Naive B cell (primary cell): ENCODE data around the gene CTNND2. TPM values are rescaled to one million over a fixed set of nuclear protein-coding genes. Genes with fewer than 3 reads are reported as not detected.
"Not testable (repeated sequence)": the region's sequence is repeated elsewhere in the genome, so short reads cannot be mapped to it uniquely, and the experiment has no call there.

Experiments used
- ATAC-seq, 2 donors: fragments of 150-1000 bp; cut with Tn5 transposase; 2 replicates each; pipeline ENCODE4 v1.10.0; 2021; ENCODE audit warnings: low read depth in 2 of 2, mild to moderate bottlenecking in 2 of 2, moderate library complexity in 2 of 2
- DNase-seq: peaks from one replicate; pipeline ENCODE4 v3.0.0; 2022
- H3K27ac Mint-ChIP-seq, 6 donors: one replicate each; pipeline ENCODE4 v1.8.0; 2020 to 2022; ENCODE audit warnings: mild to moderate bottlenecking in 6 of 6, mixed read lengths in 6 of 6, moderate library complexity in 5 of 6, inconsistent platforms in 2 of 6
- H3K27me3 Mint-ChIP-seq, 3 donors: one replicate each; pipeline ENCODE4 v1.8.0; 2021 to 2022; ENCODE audit warnings: mixed read lengths in 3 of 3, mild to moderate bottlenecking in 1 of 3
- H3K36me3 Mint-ChIP-seq, 2 donors: one replicate each; pipeline ENCODE4 v1.8.0; 2020 to 2022; ENCODE audit warnings: mixed read lengths in 2 of 2, inconsistent platforms in 1 of 2, mild to moderate bottlenecking in 1 of 2
- H3K4me1 Mint-ChIP-seq, 3 donors: one replicate each; pipeline ENCODE4 v1.8.0; 2020 to 2022; ENCODE audit warnings: mixed read lengths in 3 of 3, inconsistent platforms in 1 of 3, mild to moderate bottlenecking in 1 of 3, moderate library complexity in 1 of 3
- H3K4me3 Mint-ChIP-seq, 8 donors: one replicate each; pipeline ENCODE4 v1.8.0; 2020 to 2022; ENCODE audit warnings: mild to moderate bottlenecking in 8 of 8, mixed read lengths in 8 of 8, moderate library complexity in 8 of 8, inconsistent platforms in 2 of 8
- H3K9me3 Mint-ChIP-seq, 7 donors: one replicate each; pipeline ENCODE4 v1.8.0; 2020 to 2022; ENCODE audit warnings: mixed read lengths in 7 of 7, mild to moderate bottlenecking in 5 of 7, inconsistent platforms in 2 of 7, moderate library complexity in 1 of 7
- polyA plus RNA-seq, 6 donors: library from polyadenylated mRNA; unstranded; fragments of 300-500 nt; fragmentation: Illumina TruSeq; gene quantifications; one replicate each; pipeline ENCODE4 v1.2.3, GENCODE V29; 2021; ENCODE audit warnings: low read depth in 6 of 6

CTNND2 gene
- polyA plus RNA-seq, 6 donors from 2014 or later, result not detected

DNA sequence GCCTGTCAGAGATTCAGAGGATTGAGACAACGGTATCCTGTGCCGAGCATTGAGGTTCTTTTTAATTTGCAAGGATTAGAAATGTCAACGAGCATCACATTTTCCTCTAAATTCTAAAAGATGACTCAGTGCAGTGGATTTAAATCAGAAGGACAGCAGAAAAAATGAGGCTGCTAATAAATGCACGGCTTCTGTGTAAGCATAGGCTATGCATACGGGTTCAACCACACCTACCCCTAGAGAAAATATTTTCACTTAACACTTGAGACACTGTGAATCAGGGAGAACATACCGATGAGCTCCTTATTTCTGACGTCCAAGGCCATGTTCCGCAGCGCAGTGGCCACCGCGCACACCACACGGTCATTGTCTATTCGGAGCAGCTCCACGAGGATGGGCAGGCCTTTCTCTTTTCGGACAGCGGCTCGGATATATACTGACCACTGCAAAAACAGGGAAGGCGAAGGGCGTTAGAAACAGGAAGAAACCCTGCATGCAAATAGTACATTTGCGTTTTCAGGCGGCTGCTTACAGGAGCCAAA lies 821.8 kb downstream of the CTNND2 start:
- H3K27me3 Mint-ChIP-seq, result peaks cover 2 to 13% (median 5%) of the 10 kb centered on the region in 3 donors
- no peaks in the 10 kb centered on the region for H3K4me1 Mint-ChIP-seq
- ATAC-seq, result no peak
- H3K36me3 Mint-ChIP-seq, result peaks cover 0 to 5% of the 10 kb centered on the region in 2 donors
- no peak for DNase-seq
- peaks cover 1 to 5% (median 4%) of the 10 kb centered on the region in 7 donors for H3K9me3 Mint-ChIP-seq
- H3K27ac Mint-ChIP-seq, result no peak overlapping the region
- H3K4me3 Mint-ChIP-seq, result no peak overlapping the region

DNA sequence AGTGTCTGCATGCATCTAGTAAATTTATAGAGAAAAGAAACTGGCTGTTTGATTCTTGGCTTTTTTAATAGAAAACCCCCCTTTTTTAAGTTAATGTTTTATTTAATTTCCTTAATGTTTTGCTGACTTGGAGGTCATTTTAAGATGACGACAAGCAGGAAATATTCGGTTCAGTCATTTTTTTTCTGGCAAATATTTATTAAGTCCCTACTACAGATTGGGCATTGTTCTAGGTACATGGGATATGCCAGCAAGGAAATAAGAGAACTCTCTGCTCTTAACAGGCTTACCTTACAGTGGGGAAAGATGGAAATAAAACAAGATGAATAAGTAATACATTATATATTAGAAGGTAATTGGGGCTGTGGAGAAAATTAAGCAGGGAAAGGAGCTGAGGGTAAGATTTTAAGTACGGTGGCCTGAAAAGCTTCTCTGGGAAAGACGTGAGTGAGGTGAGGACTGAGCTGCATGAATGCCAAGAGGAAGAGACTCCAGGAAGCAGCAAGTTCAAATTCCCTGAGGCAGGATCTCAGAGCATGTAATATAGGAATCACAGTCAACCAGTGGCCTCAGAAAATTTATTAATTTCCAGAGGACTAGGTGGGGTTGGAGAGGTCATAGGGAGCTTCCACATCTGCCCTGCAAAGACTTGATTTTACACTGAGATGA lies 827.2 kb downstream of the CTNND2 start:
- no peaks in the 10 kb centered on the region for H3K36me3 Mint-ChIP-seq
- no peaks in the 10 kb centered on the region for H3K4me1 Mint-ChIP-seq
- H3K27ac Mint-ChIP-seq, result peak overlapping the region in 1 of 6 donors; percentile 49
- no peak for DNase-seq
- H3K9me3 Mint-ChIP-seq, result peaks cover 0 to 4% (median 0%) of the 10 kb centered on the region in 7 donors
- H3K4me3 Mint-ChIP-seq, result peak overlapping the region in 1 of 8 donors; percentile 5
- peaks cover 8 to 15% (median 13%) of the 10 kb centered on the region in 3 donors for H3K27me3 Mint-ChIP-seq
- ATAC-seq, result no peak

DNA sequence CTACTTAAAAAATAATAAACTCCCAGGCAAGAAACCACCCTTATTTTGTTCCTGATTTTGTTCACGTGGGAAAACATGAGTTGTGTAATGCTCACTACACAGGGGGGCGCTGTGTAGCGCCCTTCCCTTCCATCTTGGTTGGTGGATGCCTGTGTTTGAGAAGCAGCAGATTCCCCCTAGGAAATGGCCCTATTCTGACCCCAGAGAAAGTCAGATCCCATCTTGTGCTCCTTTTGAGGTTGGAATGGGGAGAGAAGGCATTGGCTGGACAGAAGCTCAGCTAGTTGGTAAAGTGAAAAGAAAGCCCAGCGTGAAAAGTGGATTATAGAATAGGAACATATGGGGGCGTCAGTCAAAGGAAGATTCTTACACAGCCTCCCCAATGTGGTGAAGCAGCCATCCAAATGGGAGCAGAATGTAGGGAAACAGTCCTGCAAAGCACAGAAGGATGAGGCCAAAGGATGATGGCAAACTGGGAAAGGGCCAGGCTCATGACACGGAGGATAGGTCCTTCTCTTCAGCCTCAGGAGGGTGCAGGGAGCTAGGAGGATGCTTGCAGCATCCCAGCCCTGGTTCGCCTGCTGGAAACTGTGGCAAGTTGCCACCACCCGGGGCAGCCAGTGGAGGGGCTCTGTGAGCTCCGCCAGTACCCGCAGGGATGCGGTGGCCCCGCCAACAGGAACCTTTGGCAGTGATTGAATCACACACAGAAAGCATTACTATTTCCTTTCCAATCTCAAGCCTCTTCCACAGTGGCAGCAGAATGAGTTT lies 829.0 kb downstream of the CTNND2 start:
- no peak for ATAC-seq
- H3K27me3 Mint-ChIP-seq, result peaks cover 13 to 22% (median 16%) of the 10 kb centered on the region in 3 donors
- DNase-seq, result no peak
- H3K36me3 Mint-ChIP-seq, result no peaks in the 10 kb centered on the region
- no peaks in the 10 kb centered on the region for H3K4me1 Mint-ChIP-seq
- no peak overlapping the region for H3K27ac Mint-ChIP-seq
- no peak overlapping the region for H3K4me3 Mint-ChIP-seq
- peaks cover 0 to 10% (median 7%) of the 10 kb centered on the region in 7 donors for H3K9me3 Mint-ChIP-seq

- peaks cover 6 to 11% of the 10 kb centered on the region in 2 donors for H3K36me3 Mint-ChIP-seq
- H3K4me3 Mint-ChIP-seq, result no peak overlapping the region
- peaks cover 5 to 20% (median 13%) of the 10 kb centered on the region in 7 donors for H3K9me3 Mint-ChIP-seq
- peaks cover 10 to 19% (median 12%) of the 10 kb centered on the region in 3 donors for H3K27me3 Mint-ChIP-seq
- no peak for DNase-seq
- no peak for ATAC-seq
- no peaks in the 10 kb centered on the region for H3K4me1 Mint-ChIP-seq
- no peak overlapping the region for H3K27ac Mint-ChIP-seq
These were observed 831.7 kb downstream of the CTNND2 start for GRCh38 chr5:11072568-11072967.

- H3K27me3 Mint-ChIP-seq, result peaks cover 5 to 16% (median 8%) of the 10 kb centered on the region in 3 donors
- H3K4me1 Mint-ChIP-seq, result no peaks in the 10 kb centered on the region
- DNase-seq (no peak), ATAC-seq (no peak)
- peaks cover 5 to 20% (median 13%) of the 10 kb centered on the region in 7 donors for H3K9me3 Mint-ChIP-seq
- H3K4me3 Mint-ChIP-seq, result no peak overlapping the region
- peaks cover 6 to 11% of the 10 kb centered on the region in 2 donors for H3K36me3 Mint-ChIP-seq
- H3K27ac Mint-ChIP-seq, result no peak overlapping the region
These were observed 832.2 kb downstream of the CTNND2 start for GRCh38 chr5:11072076-11072475.

DNA sequence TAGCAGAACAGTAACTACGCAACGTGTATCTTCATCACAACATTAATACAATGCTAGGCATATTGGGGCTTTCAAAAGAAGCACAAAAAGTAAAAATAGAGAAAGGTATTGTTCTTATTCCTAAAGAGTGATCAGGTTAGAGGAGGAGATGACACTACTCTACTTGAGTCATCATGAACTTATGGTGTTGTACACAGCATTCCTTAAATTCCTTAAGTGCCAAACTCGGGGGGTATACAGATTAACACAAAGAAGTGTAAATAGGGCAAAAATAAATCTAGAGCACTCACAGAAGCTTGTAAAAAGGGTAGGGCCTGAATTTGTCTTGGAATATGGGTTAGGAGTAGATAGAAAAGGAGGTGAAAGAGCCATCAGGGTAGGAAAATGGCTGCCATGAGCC lies 835.2 kb downstream of the CTNND2 start:
- H3K9me3 Mint-ChIP-seq, result peaks cover 5 to 20% (median 13%) of the 10 kb centered on the region in 7 donors
- no peak for DNase-seq
- peaks cover 7 to 13% (median 12%) of the 10 kb centered on the region in 3 donors for H3K27me3 Mint-ChIP-seq
- ATAC-seq, result no peak
- peaks cover 6 to 11% of the 10 kb centered on the region in 2 donors for H3K36me3 Mint-ChIP-seq
- H3K4me3 Mint-ChIP-seq, result no peak overlapping the region
- H3K27ac Mint-ChIP-seq, result no peak overlapping the region
- H3K4me1 Mint-ChIP-seq, result no peaks in the 10 kb centered on the region

- DNase-seq, ATAC-seq, H3K4me1 Mint-ChIP-seq, H3K4me3 Mint-ChIP-seq, H3K27ac Mint-ChIP-seq: not testable (repeated sequence)
- Mint-ChIP-seq H3K36me3 (peaks cover 6 to 11% of the 10 kb centered on the region in 2 donors), H3K9me3 (peaks cover 5 to 20% (median 11%) of the 10 kb centered on the region in 7 donors), H3K27me3 (peaks cover 7 to 16% (median 7%) of the 10 kb centered on the region in 3 donors)
These were observed 838.5 kb downstream of the CTNND2 start for GRCh38 chr5:11065723-11066122.

- Mint-ChIP-seq H3K4me1 (no peaks in the 10 kb centered on the region), H3K4me3 (no peak overlapping the region), H3K9me3 (peaks cover 5 to 12% (median 6%) of the 10 kb centered on the region in 7 donors), H3K36me3 (peaks cover 6 to 11% of the 10 kb centered on the region in 2 donors), H3K27me3 (peaks cover under 1 to 11% (median 7%) of the 10 kb centered on the region in 3 donors), H3K27ac (no peak overlapping the region)
- DNase-seq (no peak), ATAC-seq (no peak)
These were observed 839.3 kb downstream of the CTNND2 start for GRCh38 chr5:11064763-11065450.

DNA sequence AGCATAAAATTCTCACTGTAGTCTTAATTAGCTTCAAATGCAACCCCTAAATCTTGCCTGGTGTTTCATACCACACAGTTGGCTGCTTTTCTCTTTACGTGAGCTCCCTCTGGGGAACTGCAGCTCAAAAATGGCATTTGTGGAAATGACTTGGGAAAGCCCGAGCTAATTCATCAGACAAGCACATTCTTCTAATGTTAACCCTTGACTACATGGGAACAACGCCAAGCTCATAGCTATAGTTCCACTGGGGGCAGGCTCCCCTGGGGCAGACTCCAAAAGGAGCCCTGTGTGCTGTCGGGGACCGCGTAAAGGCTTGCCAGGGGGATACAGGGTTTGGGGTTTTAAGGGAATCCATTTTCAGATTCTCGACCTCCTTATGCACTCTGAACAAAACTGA lies 841.8 kb downstream of the CTNND2 start:
- Mint-ChIP-seq H3K4me1 (no peaks in the 10 kb centered on the region), H3K27ac (no peak overlapping the region), H3K27me3 (peaks cover 0 to 11% (median 7%) of the 10 kb centered on the region in 3 donors), H3K4me3 (no peak overlapping the region), H3K9me3 (peaks cover 0 to 13% (median 8%) of the 10 kb centered on the region in 7 donors), H3K36me3 (no peaks in the 10 kb centered on the region)
- no peak for DNase-seq
- ATAC-seq, result no peak

- peaks cover 0 to 6% (median 5%) of the 10 kb centered on the region in 3 donors for H3K27me3 Mint-ChIP-seq
- H3K4me3 Mint-ChIP-seq, result no peak overlapping the region
- peaks cover 0 to 16% (median 8%) of the 10 kb centered on the region in 7 donors for H3K9me3 Mint-ChIP-seq
- H3K27ac Mint-ChIP-seq, result no peak overlapping the region
- ATAC-seq (no peak), DNase-seq (no peak)
- H3K36me3 Mint-ChIP-seq, result no peaks in the 10 kb centered on the region
- no peaks in the 10 kb centered on the region for H3K4me1 Mint-ChIP-seq
These were observed 847.7 kb downstream of the CTNND2 start for GRCh38 chr5:11056560-11056959.

GRCh38 chr5:11054014-11054413 lies 850.2 kb downstream of the CTNND2 start:
- no peak overlapping the region for H3K27ac Mint-ChIP-seq
- no peak for ATAC-seq
- no peaks in the 10 kb centered on the region for H3K4me1 Mint-ChIP-seq
- peaks cover 0 to 11% (median 6%) of the 10 kb centered on the region in 7 donors for H3K9me3 Mint-ChIP-seq
- no peak overlapping the region for H3K4me3 Mint-ChIP-seq
- DNase-seq, result no peak
- no peaks in the 10 kb centered on the region for H3K36me3 Mint-ChIP-seq
- H3K27me3 Mint-ChIP-seq, result peaks cover 0 to 5% (median 0%) of the 10 kb centered on the region in 3 donors

GRCh38 chr5:11052871-11053270 lies 851.4 kb downstream of the CTNND2 start:
- Mint-ChIP-seq H3K4me3 (no peak overlapping the region), H3K36me3 (no peaks in the 10 kb centered on the region), H3K27me3 (peaks cover 0 to 6% (median 0%) of the 10 kb centered on the region in 3 donors), H3K4me1 (no peaks in the 10 kb centered on the region), H3K27ac (no peak overlapping the region), H3K9me3 (peaks cover 0 to 9% (median 6%) of the 10 kb centered on the region in 7 donors)
- no peak for DNase-seq
- no peak for ATAC-seq
